GM12891 (cell line): Measurements from ENCODE around the gene SERINC5.

Source experiments
- PAX5 ChIP-seq: IDR thresholded peaks from 2 replicates; pipeline ENCODE4 v1.6.1; 2011; ENCODE audit warnings: low read length, moderate library complexity, mild to moderate bottlenecking; ENCODE audit not compliant: insufficient read depth, severe bottlenecking
- POLR2A ChIP-seq: IDR thresholded peaks from 2 replicates; pipeline ENCODE4 v1.6.1; 2011; ENCODE audit warnings: low read depth, low read length, control low read depth
- POLR2AphosphoS5 ChIP-seq: IDR thresholded peaks from 2 replicates; pipeline ENCODE4 v1.6.1; 2011; ENCODE audit warnings: low read depth, low read length, control low read depth
- POU2F2 ChIP-seq: IDR thresholded peaks from 2 replicates; pipeline ENCODE4 v1.6.1; 2011; ENCODE audit warnings: low read depth, mild to moderate bottlenecking, control low read depth, low read length, moderate library complexity
- TAF1 ChIP-seq: IDR thresholded peaks from 2 replicates; pipeline ENCODE4 v1.6.1; 2011; ENCODE audit warnings: low read depth, low read length, control low read depth

GRCh38 chr5:80175337-80175736 is 80.5 kb downstream of the SERINC5 start:
- no peak for TF ChIP-seq POLR2A
- TF ChIP-seq TAF1: no peak
- no peak for TF ChIP-seq PAX5
- no peak for TF ChIP-seq POLR2AphosphoS5
- TF ChIP-seq POU2F2: no peak
